H7 (cell line): ENCODE data around the gene DARS1. TPM values are rescaled to one million over a fixed set of nuclear protein-coding genes. Genes with fewer than 3 reads are reported as not detected.

Experiments
- DNase-seq: peaks from one replicate; pipeline ENCODE4 v3.0.0; 2012
- H3K27me3 ChIP-seq: 2 replicates; pipeline ENCODE4 v1.6.0; 2011; ENCODE audit warnings: mild to moderate bottlenecking, low read length; ENCODE audit not compliant: control insufficient read depth, insufficient read depth
- H3K36me3 ChIP-seq: replicated peaks from 2 replicates; pipeline ENCODE4 v1.5.1; 2011; ENCODE audit warnings: low read length; ENCODE audit not compliant: control insufficient read depth, insufficient read depth
- H3K4me3 ChIP-seq: 2 replicates; pipeline ENCODE4 v1.5.1; 2011; ENCODE audit warnings: low read depth, mild to moderate bottlenecking, control low read depth, low read length, moderate library complexity; ENCODE audit not compliant: insufficient read depth
- total RNA-seq: library from RNA; depleted of rRNA; stranded (reverse); fragments of >200 nt; shearing (Covaris generic); gene quantifications from 2 replicates; pipeline ENCODE4 v1.2.3, GENCODE V29; 2014; rRNA removed

DARS1 gene
- total RNA-seq: 79.5 and 108 TPM in 2 replicates

GRCh38 chr2:135985018-135985825 lies at the start of gene DARS1:
Gene DARS1, minus strand, starts transcription at chr2:135985626. Its CDS starts 158 bp downstream, at chr2:135985468.
- H3K36me3 ChIP-seq: peaks cover 4% of the 10 kb centered on the region
- peak; percentile 93 for DNase-seq
- H3K27me3 ChIP-seq: no peaks in the 10 kb centered on the region
- H3K4me3 ChIP-seq: peak within 1 kb of the TSS; percentile 98

GRCh38 chr2:136034629-136035028 lies 49.2 kb upstream of the DARS1 start:
- Histone ChIP-seq H3K4me3 (no peak overlapping the region), H3K27me3 (no peaks in the 10 kb centered on the region), H3K36me3 (no peaks in the 10 kb centered on the region)
- no peak for DNase-seq

GRCh38 chr2:136032817-136033535 lies 47.5 kb upstream of the DARS1 start:
- Histone ChIP-seq H3K4me3 (no peak overlapping the region), H3K27me3 (no peaks in the 10 kb centered on the region), H3K36me3 (no peaks in the 10 kb centered on the region)
- no peak for DNase-seq

GRCh38 chr2:136032192-136032591 lies 46.8 kb upstream of the DARS1 start:
- H3K4me3 ChIP-seq: no peak overlapping the region
- H3K27me3 ChIP-seq: no peaks in the 10 kb centered on the region
- no peaks in the 10 kb centered on the region for H3K36me3 ChIP-seq
- no peak for DNase-seq

GRCh38 chr2:136031711-136032110 lies 46.3 kb upstream of the DARS1 start:
- no peaks in the 10 kb centered on the region for H3K36me3 ChIP-seq
- no peak overlapping the region for H3K4me3 ChIP-seq
- no peak for DNase-seq
- no peaks in the 10 kb centered on the region for H3K27me3 ChIP-seq

- Histone ChIP-seq H3K27me3 (peaks cover 4% of the 10 kb centered on the region; the same call in 1 of the 2 replicates), H3K36me3 (no peaks in the 10 kb centered on the region), H3K4me3 (no peak overlapping the region)
- DNase-seq: no peak
These were observed 45.0 kb upstream of the DARS1 start for GRCh38 chr2:136030406-136030805.

GRCh38 chr2:136029149-136029548 lies 43.7 kb upstream of the DARS1 start:
- Histone ChIP-seq H3K4me3 (no peak overlapping the region), H3K36me3 (no peaks in the 10 kb centered on the region), H3K27me3 (peaks cover 4% of the 10 kb centered on the region; the same call in 1 of the 2 replicates)
- DNase-seq: no peak

- Histone ChIP-seq H3K27me3 (peaks cover 4% of the 10 kb centered on the region; the same call in 1 of the 2 replicates), H3K36me3 (no peaks in the 10 kb centered on the region), H3K4me3 (no peak overlapping the region)
- no peak for DNase-seq
These were observed 42.6 kb upstream of the DARS1 start for GRCh38 chr2:136028001-136028400.

GRCh38 chr2:136027112-136027511 lies 41.7 kb upstream of the DARS1 start:
- no peak for DNase-seq
- Histone ChIP-seq H3K27me3 (peaks cover 4% of the 10 kb centered on the region; the same call in 1 of the 2 replicates), H3K4me3 (no peak overlapping the region), H3K36me3 (no peaks in the 10 kb centered on the region)

- Histone ChIP-seq H3K36me3 (no peaks in the 10 kb centered on the region), H3K27me3 (peaks cover 4% of the 10 kb centered on the region; the same call in 1 of the 2 replicates), H3K4me3 (peak overlapping the region; percentile 42)
- peak; percentile 84 for DNase-seq
These were observed 39.9 kb upstream of the DARS1 start for GRCh38 chr2:136025057-136025973.

GRCh38 chr2:136024616-136025015 lies 39.2 kb upstream of the DARS1 start:
- H3K4me3 ChIP-seq: no peak overlapping the region
- H3K36me3 ChIP-seq: no peaks in the 10 kb centered on the region
- peaks cover 4% of the 10 kb centered on the region; the same call in 1 of the 2 replicates for H3K27me3 ChIP-seq
- DNase-seq: no peak

GRCh38 chr2:136024185-136024584 lies 38.8 kb upstream of the DARS1 start:
- H3K4me3 ChIP-seq: no peak overlapping the region
- no peak for DNase-seq
- no peaks in the 10 kb centered on the region for H3K36me3 ChIP-seq
- H3K27me3 ChIP-seq: peaks cover 4% of the 10 kb centered on the region; the same call in 1 of the 2 replicates

- Histone ChIP-seq H3K36me3 (no peaks in the 10 kb centered on the region), H3K27me3 (peaks cover 4% of the 10 kb centered on the region; the same call in 1 of the 2 replicates), H3K4me3 (no peak overlapping the region)
- no peak for DNase-seq
These were observed 38.0 kb upstream of the DARS1 start for GRCh38 chr2:136023416-136023815.
